Activated CD4-positive, alpha-beta T cell treated with anti-CD3 and anti-CD28 coated beads, Interleukin-2, amount 10 ng/mL, durations not matched to agents 24 days and 14 days (primary cell): ENCODE results near the gene ARHGEF17. TPM values are rescaled to one million over a fixed set of nuclear protein-coding genes. Genes with fewer than 3 reads are reported as not detected.
A peak's percentile ranks its signal among the peaks of the same experiment; 100 is the strongest.

Source experiments
- DNase-seq: peaks from one replicate; pipeline ENCODE4 v3.0.0; 2022
- H3K27ac Mint-ChIP-seq: one replicate; pipeline ENCODE4 v1.8.0; 2022; ENCODE audit warnings: mild to moderate bottlenecking, mixed read lengths
- H3K27me3 Mint-ChIP-seq: one replicate; pipeline ENCODE4 v1.8.0; 2022; ENCODE audit warnings: mixed read lengths
- H3K36me3 Mint-ChIP-seq: one replicate; pipeline ENCODE4 v1.8.0; 2022; ENCODE audit warnings: low read depth, mild to moderate bottlenecking, mixed read lengths
- H3K4me1 Mint-ChIP-seq: one replicate; pipeline ENCODE4 v1.8.0; 2021; ENCODE audit warnings: mixed read lengths
- H3K4me3 Mint-ChIP-seq: one replicate; pipeline ENCODE4 v1.8.0; 2022; ENCODE audit warnings: mild to moderate bottlenecking, moderate library complexity, mixed read lengths
- H3K9me3 Mint-ChIP-seq: one replicate; pipeline ENCODE4 v1.8.0; 2021; ENCODE audit warnings: mixed read lengths
- intact Hi-C: fragments of 100-400 bp; cut with micrococcal nuclease; formaldehyde crosslinking; loops from one replicate; pipeline ENCODE4 v1.15.1; 2023
- total RNA-seq: library from RNA; stranded (reverse); gene quantifications from 2 replicates; pipeline ENCODE4 v1.2.3, GENCODE V29; 2022

ARHGEF17 gene
- total RNA-seq, 1 donor from 2014 or later: not detected

DNA sequence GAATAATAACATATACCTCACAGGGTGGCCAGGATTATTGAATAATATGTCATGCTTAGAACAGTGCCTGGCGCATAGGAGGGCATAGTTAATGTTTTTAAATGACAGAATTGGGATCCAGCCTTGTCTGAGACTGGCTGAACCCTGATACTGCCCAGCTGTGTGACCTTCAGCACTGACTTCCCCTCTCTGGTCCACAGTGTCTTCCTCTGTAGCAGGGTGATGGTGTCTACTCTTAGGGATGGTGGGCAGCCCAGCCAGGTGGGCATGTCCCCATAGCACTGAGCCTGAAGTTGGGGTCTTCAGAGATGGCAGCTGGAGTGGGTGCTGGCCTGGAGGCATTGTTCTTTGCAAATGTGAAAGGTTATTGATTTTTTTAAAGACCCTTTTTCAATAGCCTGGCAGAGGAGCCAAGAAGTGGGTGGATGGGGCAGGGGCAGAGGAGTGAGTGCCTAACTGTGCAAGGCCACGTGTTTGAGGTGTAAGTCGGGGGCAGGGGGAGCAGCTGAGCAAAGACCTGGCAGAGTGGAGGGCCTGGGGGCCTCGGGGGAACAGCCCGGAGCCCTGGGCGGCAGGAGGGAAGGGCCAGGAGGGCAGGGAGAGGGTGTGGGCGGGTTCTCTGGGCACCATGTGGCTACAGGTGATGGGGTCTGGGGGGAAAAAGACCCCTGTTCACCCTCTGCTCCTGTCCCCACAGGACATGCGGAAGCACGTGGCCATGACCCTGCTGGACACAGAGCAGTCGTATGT, 38.3 kb downstream of the ARHGEF17 start:
- H3K9me3 Mint-ChIP-seq: no peaks in the 10 kb centered on the region
- H3K4me3 Mint-ChIP-seq: no peak overlapping the region
- no peak for DNase-seq
- intact Hi-C loops: no loop called here
- H3K27me3 Mint-ChIP-seq: peaks cover 12% of the 10 kb centered on the region
- peaks cover 3% of the 10 kb centered on the region for H3K4me1 Mint-ChIP-seq
- no peaks in the 10 kb centered on the region for H3K36me3 Mint-ChIP-seq
- H3K27ac Mint-ChIP-seq: no peak overlapping the region

DNA sequence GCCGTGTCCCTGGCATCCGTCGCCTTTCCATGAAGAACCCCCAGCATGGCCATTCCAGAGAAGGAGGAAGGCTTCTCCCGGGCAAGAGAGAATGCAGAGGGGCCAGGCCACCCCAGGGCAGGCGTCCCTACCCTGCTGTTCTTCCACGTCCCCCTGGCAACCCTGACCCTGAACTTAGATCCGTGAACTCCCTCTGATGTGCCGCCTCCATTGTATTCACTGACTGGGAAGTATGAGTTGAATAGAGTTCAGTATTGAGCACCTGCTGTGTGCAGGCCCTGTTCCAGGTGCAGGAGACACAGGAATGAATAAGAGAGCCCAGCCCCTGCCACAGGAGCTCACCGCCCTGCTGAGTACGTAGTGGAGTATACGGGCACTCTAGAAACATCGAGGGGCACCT, 39.0 kb downstream of the ARHGEF17 start:
- DNase-seq: no peak
- H3K27me3 Mint-ChIP-seq: peaks cover 12% of the 10 kb centered on the region
- intact Hi-C loops: no loop called here
- H3K27ac Mint-ChIP-seq: no peak overlapping the region
- peaks cover 3% of the 10 kb centered on the region for H3K4me1 Mint-ChIP-seq
- no peaks in the 10 kb centered on the region for H3K36me3 Mint-ChIP-seq
- H3K4me3 Mint-ChIP-seq: no peak overlapping the region
- no peaks in the 10 kb centered on the region for H3K9me3 Mint-ChIP-seq

GRCh38 chr11:73348838-73349237, 40.8 kb downstream of the ARHGEF17 start:
- DNase-seq: no peak
- H3K4me3 Mint-ChIP-seq: no peak overlapping the region
- no peaks in the 10 kb centered on the region for H3K36me3 Mint-ChIP-seq
- H3K27me3 Mint-ChIP-seq: peaks cover 12% of the 10 kb centered on the region
- H3K27ac Mint-ChIP-seq: no peak overlapping the region
- intact Hi-C loops: no loop called here
- no peaks in the 10 kb centered on the region for H3K9me3 Mint-ChIP-seq
- peaks cover 9% of the 10 kb centered on the region for H3K4me1 Mint-ChIP-seq

DNA sequence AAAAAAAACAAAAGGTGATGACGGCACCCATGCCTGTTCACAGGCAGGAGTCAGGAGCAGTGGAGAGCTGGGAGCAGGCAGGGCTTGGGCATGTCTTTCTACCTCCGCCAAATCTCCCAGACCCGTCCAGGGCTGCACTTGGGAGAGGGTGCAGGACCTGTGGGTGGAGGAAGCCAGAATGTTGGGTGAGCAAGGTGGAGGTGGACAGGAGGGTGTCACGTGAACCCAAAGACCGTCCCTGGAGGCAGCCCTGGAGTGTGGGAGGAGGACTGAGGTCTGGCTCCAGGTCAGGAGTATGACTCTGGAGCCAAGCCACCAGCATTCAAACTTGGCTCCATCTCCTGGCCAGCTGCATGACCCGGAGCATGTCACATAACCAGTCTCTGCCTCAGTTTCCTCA, 41.6 kb downstream of the ARHGEF17 start:
- intact Hi-C loops: no loop called here
- Mint-ChIP-seq H3K27ac (no peak overlapping the region), H3K36me3 (no peaks in the 10 kb centered on the region), H3K4me1 (peaks cover 9% of the 10 kb centered on the region), H3K4me3 (no peak overlapping the region), H3K9me3 (no peaks in the 10 kb centered on the region), H3K27me3 (peaks cover 12% of the 10 kb centered on the region)
- no peak for DNase-seq

GRCh38 chr11:73350908-73351636, 43.0 kb downstream of the ARHGEF17 start:
- H3K4me3 Mint-ChIP-seq: no peak overlapping the region
- no peaks in the 10 kb centered on the region for H3K9me3 Mint-ChIP-seq
- peaks cover 12% of the 10 kb centered on the region for H3K27me3 Mint-ChIP-seq
- H3K36me3 Mint-ChIP-seq: no peaks in the 10 kb centered on the region
- H3K27ac Mint-ChIP-seq: peak overlapping the region; percentile 27
- intact Hi-C loops: loop anchor here (1.0 kb wide), 3 partner anchors 25 to 309 kb away; partner anchors contain the start of gene RELT
- peaks cover 9% of the 10 kb centered on the region for H3K4me1 Mint-ChIP-seq
- peak; percentile 89 for DNase-seq

GRCh38 chr11:73353422-73353821, 45.3 kb downstream of the ARHGEF17 start:
- H3K27ac Mint-ChIP-seq: no peak overlapping the region
- H3K36me3 Mint-ChIP-seq: no peaks in the 10 kb centered on the region
- intact Hi-C loops: no loop called here
- H3K27me3 Mint-ChIP-seq: peaks cover 2% of the 10 kb centered on the region
- no peaks in the 10 kb centered on the region for H3K9me3 Mint-ChIP-seq
- no peak overlapping the region for H3K4me3 Mint-ChIP-seq
- peaks cover 9% of the 10 kb centered on the region for H3K4me1 Mint-ChIP-seq
- no peak for DNase-seq

GRCh38 chr11:73355109-73355508, 47.0 kb downstream of the ARHGEF17 start:
- no peak for DNase-seq
- Mint-ChIP-seq H3K4me3 (no peak overlapping the region), H3K27me3 (no peaks in the 10 kb centered on the region), H3K36me3 (no peaks in the 10 kb centered on the region), H3K4me1 (peaks cover 8% of the 10 kb centered on the region), H3K27ac (no peak overlapping the region), H3K9me3 (no peaks in the 10 kb centered on the region)
- intact Hi-C loops: no loop called here

DNA sequence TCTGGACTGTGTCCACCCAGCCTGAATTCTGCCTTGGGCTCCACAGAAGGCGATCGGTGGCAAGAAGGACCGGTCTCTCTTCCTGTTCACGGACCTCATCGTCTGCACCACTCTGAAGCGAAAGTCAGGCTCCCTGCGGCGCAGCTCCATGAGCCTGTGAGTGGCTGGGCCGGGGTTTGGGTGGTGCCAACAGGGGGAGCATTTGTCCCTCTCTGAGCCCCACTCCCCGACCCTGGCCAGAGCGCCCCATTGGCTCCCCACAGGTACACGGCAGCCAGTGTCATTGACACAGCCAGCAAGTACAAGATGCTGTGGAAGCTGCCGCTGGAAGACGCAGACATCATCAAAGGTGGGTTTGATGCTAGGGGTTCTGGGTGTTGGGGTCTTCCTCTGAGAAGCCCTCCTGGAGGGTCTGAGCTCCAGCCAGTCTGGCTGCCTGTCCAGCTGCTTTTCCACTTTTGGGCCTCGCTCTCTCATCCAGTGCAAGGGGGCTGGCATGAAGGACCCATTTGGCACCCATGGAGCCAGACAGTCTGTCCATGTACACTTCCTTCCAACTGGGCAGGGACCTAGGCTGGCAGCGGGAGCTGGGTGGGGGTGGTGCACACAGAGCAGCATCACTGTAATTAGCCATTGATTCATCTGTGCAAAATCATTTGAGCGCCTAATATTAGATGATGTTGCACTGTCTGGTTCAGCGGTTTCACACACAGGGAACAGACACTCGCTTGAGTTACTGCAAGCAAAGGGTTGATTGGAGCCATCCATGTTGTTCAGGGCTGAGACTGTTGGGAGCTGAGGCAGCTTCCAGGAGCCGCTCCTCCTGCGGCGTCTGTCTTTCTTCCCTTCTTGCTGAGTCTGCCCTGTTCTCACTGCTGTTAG, 49.1 kb downstream of the ARHGEF17 start:
- Mint-ChIP-seq H3K27me3 (no peaks in the 10 kb centered on the region), H3K4me1 (peaks cover 5% of the 10 kb centered on the region), H3K36me3 (no peaks in the 10 kb centered on the region), H3K9me3 (no peaks in the 10 kb centered on the region), H3K4me3 (no peak overlapping the region), H3K27ac (no peak overlapping the region)
- intact Hi-C loops: no loop called here
- DNase-seq: no peak

GRCh38 chr11:73358071-73358470, 50.0 kb downstream of the ARHGEF17 start:
- intact Hi-C loops: no loop called here
- peaks cover 5% of the 10 kb centered on the region for H3K4me1 Mint-ChIP-seq
- no peak for DNase-seq
- H3K4me3 Mint-ChIP-seq: no peak overlapping the region
- no peak overlapping the region for H3K27ac Mint-ChIP-seq
- H3K36me3 Mint-ChIP-seq: no peaks in the 10 kb centered on the region
- no peaks in the 10 kb centered on the region for H3K9me3 Mint-ChIP-seq
- H3K27me3 Mint-ChIP-seq: no peaks in the 10 kb centered on the region

DNA sequence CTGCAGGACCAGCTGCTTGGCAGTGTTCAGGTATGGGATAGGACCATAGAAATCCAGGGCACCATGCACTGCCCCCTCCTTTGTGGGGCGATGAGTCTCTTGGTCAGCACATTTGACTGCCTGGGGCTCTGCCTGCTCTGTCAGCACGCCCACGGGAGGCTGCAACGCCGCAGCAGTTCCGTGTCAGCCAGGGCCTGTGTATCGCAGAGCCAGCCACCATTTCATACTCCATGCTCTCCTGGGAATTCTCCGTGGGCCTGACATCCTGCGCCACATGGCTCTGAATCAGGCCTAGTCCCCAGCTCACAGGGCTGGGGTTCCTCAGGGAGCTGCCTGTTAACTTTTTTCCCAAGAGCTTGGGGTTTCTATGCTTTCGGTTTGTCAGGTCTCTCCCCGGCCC, 51.3 kb downstream of the ARHGEF17 start:
- Mint-ChIP-seq H3K27ac (no peak overlapping the region), H3K36me3 (no peaks in the 10 kb centered on the region), H3K4me1 (no peaks in the 10 kb centered on the region), H3K9me3 (no peaks in the 10 kb centered on the region), H3K4me3 (no peak overlapping the region), H3K27me3 (no peaks in the 10 kb centered on the region)
- intact Hi-C loops: no loop called here
- DNase-seq: no peak

- Mint-ChIP-seq H3K4me3 (no peak overlapping the region), H3K9me3 (no peaks in the 10 kb centered on the region), H3K27ac (no peak overlapping the region), H3K27me3 (no peaks in the 10 kb centered on the region), H3K36me3 (no peaks in the 10 kb centered on the region), H3K4me1 (no peaks in the 10 kb centered on the region)
- intact Hi-C loops: no loop called here
- DNase-seq: peak; percentile 76
Measured at GRCh38 chr11:73359930-73360742, 52.1 kb downstream of the ARHGEF17 start.

- Mint-ChIP-seq H3K36me3 (no peaks in the 10 kb centered on the region), H3K9me3 (no peaks in the 10 kb centered on the region), H3K4me3 (no peak overlapping the region), H3K4me1 (peaks cover 2% of the 10 kb centered on the region), H3K27ac (no peak overlapping the region), H3K27me3 (no peaks in the 10 kb centered on the region)
- DNase-seq: no peak
- intact Hi-C loops: no loop called here
Measured at GRCh38 chr11:73360743-73361369, 52.8 kb downstream of the ARHGEF17 start.
